HG02610 (cell line): ENCODE measurements around the gene SERINC5.
"Not testable (repeated sequence)": the region's sequence is repeated elsewhere in the genome, so short reads cannot be mapped to it uniquely, and the experiment has no call there.

Experiments used
- ATAC-seq: cut with Tn5 transposase; IDR thresholded peaks from one replicate; pipeline ENCODE4 v1.9.1; 2021; ENCODE audit warnings: mild to moderate bottlenecking, moderate library complexity; ENCODE audit not compliant: unreplicated experiment

SERINC5 gene

GRCh38 chr5:80181618-80182211 is 74.1 kb downstream of the SERINC5 start:
- ATAC-seq = no peak

- ATAC-seq = no peak
Observed at GRCh38 chr5:80177236-80177635, 78.6 kb downstream of the SERINC5 start.

- ATAC-seq = no peak
Observed at GRCh38 chr5:80175337-80175736, 80.5 kb downstream of the SERINC5 start.

- no peak for ATAC-seq
Observed at GRCh38 chr5:80174790-80175189, 81.1 kb downstream of the SERINC5 start.

- ATAC-seq = no peak
Observed at GRCh38 chr5:80172067-80172695, 83.7 kb downstream of the SERINC5 start.

GRCh38 chr5:80170117-80170535 is 85.7 kb downstream of the SERINC5 start:
- no peak for ATAC-seq

- ATAC-seq = no peak
Observed at GRCh38 chr5:80168388-80169028, 87.3 kb downstream of the SERINC5 start.

- ATAC-seq = no peak
Observed at GRCh38 chr5:80165452-80165851, 90.4 kb downstream of the SERINC5 start.

GRCh38 chr5:80161165-80161564 is 94.7 kb downstream of the SERINC5 start:
- no peak for ATAC-seq

GRCh38 chr5:80160242-80160641 is 95.6 kb downstream of the SERINC5 start:
- ATAC-seq = no peak

GRCh38 chr5:80159133-80159815 is 96.6 kb downstream of the SERINC5 start:
- no peak for ATAC-seq

- ATAC-seq = no peak
Observed at GRCh38 chr5:80156156-80156555, 99.7 kb downstream of the SERINC5 start.

- ATAC-seq = no peak
Observed at GRCh38 chr5:80154749-80155148, 101.1 kb downstream of the SERINC5 start.

GRCh38 chr5:80154289-80154688 is 101.6 kb downstream of the SERINC5 start:
- ATAC-seq = not testable (repeated sequence)

- ATAC-seq = no peak
Observed at GRCh38 chr5:80153586-80154126, 102.2 kb downstream of the SERINC5 start.

- no peak for ATAC-seq
Observed at GRCh38 chr5:80152778-80153177, 103.1 kb downstream of the SERINC5 start.

GRCh38 chr5:80151890-80152289 is 104.0 kb downstream of the SERINC5 start:
- no peak for ATAC-seq

- ATAC-seq = no peak
Observed at GRCh38 chr5:80150731-80151130, 105.1 kb downstream of the SERINC5 start.

- no peak for ATAC-seq
Observed at GRCh38 chr5:80149161-80149609, 106.7 kb downstream of the SERINC5 start.

GRCh38 chr5:80147119-80147815 is 108.6 kb downstream of the SERINC5 start:
- no peak for ATAC-seq

- ATAC-seq = no peak
Observed at GRCh38 chr5:80146046-80146445, 109.8 kb downstream of the SERINC5 start.
